TTC549 (cell line): ENCODE results near the gene GLRB.
A peak's percentile ranks its signal among the peaks of the same experiment; 100 is the strongest.
"Not testable (repeated sequence)": the region's sequence is repeated elsewhere in the genome, so short reads cannot be mapped to it uniquely, and the experiment has no call there.

Experiments used
- FAIRE-seq: peaks from 2 replicates; lab custom pipeline; 2012; peaks lifted over from hg19 to GRCh38; lab: Jason Lieb, UNC

Gene GLRB

GRCh38 chr4:157128395-157128794, 52.4 kb downstream of the GLRB start:
- FAIRE-seq: peak; percentile 82

- no peak for FAIRE-seq
These were observed 66.0 kb downstream of the GLRB start for GRCh38 chr4:157141976-157142375.

- FAIRE-seq: no peak
These were observed 67.4 kb downstream of the GLRB start for GRCh38 chr4:157143369-157143768.

GRCh38 chr4:157151711-157152110, 75.8 kb downstream of the GLRB start:
- FAIRE-seq: no peak

GRCh38 chr4:157165935-157166610, 90.1 kb downstream of the GLRB start:
- no peak for FAIRE-seq

- FAIRE-seq: no peak
These were observed 94.4 kb downstream of the GLRB start for GRCh38 chr4:157170321-157170720.

- peak; percentile 5 for FAIRE-seq
These were observed 96.1 kb downstream of the GLRB start for GRCh38 chr4:157172011-157172410.

- not testable (repeated sequence) for FAIRE-seq
These were observed 104.3 kb downstream of the GLRB start for GRCh38 chr4:157180268-157180667.

- no peak for FAIRE-seq
These were observed 108.3 kb downstream of the GLRB start for GRCh38 chr4:157184300-157184699.

- no peak for FAIRE-seq
These were observed 109.4 kb downstream of the GLRB start for GRCh38 chr4:157185363-157185762.

- no peak for FAIRE-seq
These were observed 119.4 kb downstream of the GLRB start for GRCh38 chr4:157195374-157195773.

GRCh38 chr4:157196046-157196445, 120.1 kb downstream of the GLRB start:
- no peak for FAIRE-seq

- no peak for FAIRE-seq
These were observed 128.8 kb downstream of the GLRB start for GRCh38 chr4:157204634-157205244.

- FAIRE-seq: peak; percentile 94
These were observed 141.8 kb downstream of the GLRB start for GRCh38 chr4:157217708-157218107.

- FAIRE-seq: no peak
These were observed 143.9 kb downstream of the GLRB start for GRCh38 chr4:157219711-157220370.

GRCh38 chr4:157220371-157220881, 144.5 kb downstream of the GLRB start, which contains the start of gene GRIA2:
Gene GRIA2 (plus strand): TSS chr4:157220728. CDS start chr4:157221043, 315 bp downstream.
- FAIRE-seq: no peak

- no peak for FAIRE-seq
These were observed 145.5 kb downstream of the GLRB start for GRCh38 chr4:157221426-157221894.
